DOHH2 (cell line): ENCODE results near the gene RPS8.
"Not testable (repeated sequence)": the region's sequence is repeated elsewhere in the genome, so short reads cannot be mapped to it uniquely, and the experiment has no call there.

Experiments used
- H3F3A ChIP-seq: fragments of 200-600 bp; sonication (generic), shearing (Covaris generic); 2 replicates; pipeline ENCODE4 v1.6.0; 2016; ENCODE audit warnings: antibody characterized with exemption, mild to moderate bottlenecking; ENCODE audit not compliant: control insufficient read depth, insufficient read depth
- H3K27ac ChIP-seq: fragments of 200-600 bp; sonication (generic); 2 replicates; pipeline ENCODE4 v1.5.1; 2014; ENCODE audit warnings: low read depth, mild to moderate bottlenecking, low read length, moderate library complexity
- H3K27me3 ChIP-seq: fragments of 200-600 bp; sonication (generic); 2 replicates; pipeline ENCODE4 v1.6.1; 2014; ENCODE audit warnings: mild to moderate bottlenecking, low read length, mixed read lengths; ENCODE audit not compliant: control insufficient read depth
- H3K36me3 ChIP-seq: fragments of 200-600 bp; sonication (generic); 2 replicates; pipeline ENCODE4 v1.6.1; 2014; ENCODE audit warnings: mild to moderate bottlenecking, low read length, moderate library complexity, mixed read lengths; ENCODE audit not compliant: control insufficient read depth
- H3K4me1 ChIP-seq: fragments of 200-600 bp; sonication (generic); 2 replicates; pipeline ENCODE4 v1.6.1; 2014; ENCODE audit warnings: mild to moderate bottlenecking, low read length, mixed read lengths; ENCODE audit not compliant: control insufficient read depth
- H3K4me2 ChIP-seq: fragments of 200-600 bp; sonication (generic); 2 replicates; pipeline ENCODE4 v1.6.0; 2014; ENCODE audit warnings: mild to moderate bottlenecking, low read length, moderate library complexity
- H3K4me3 ChIP-seq: fragments of 200-600 bp; sonication (generic); 2 replicates; pipeline ENCODE4 v1.5.1; 2014; ENCODE audit warnings: mild to moderate bottlenecking, low read length, mixed read lengths
- H3K79me2 ChIP-seq: fragments of 200-600 bp; sonication (generic); 2 replicates; pipeline ENCODE4 v1.6.1; 2014; ENCODE audit warnings: mild to moderate bottlenecking, low read length, mixed read lengths; ENCODE audit not compliant: control insufficient read depth
- H3K9me2 ChIP-seq: fragments of 200-600 bp; sonication (generic); replicated peaks from 2 replicates; pipeline ENCODE4 v1.6.1; 2014; ENCODE audit warnings: mild to moderate bottlenecking, low read length, mixed read lengths; ENCODE audit not compliant: control insufficient read depth
- H3K9me3 ChIP-seq: fragments of 200-600 bp; sonication (generic); 2 replicates; pipeline ENCODE4 v1.6.1; 2014; ENCODE audit warnings: antibody characterized with exemption, low read length, mixed read lengths; ENCODE audit not compliant: control insufficient read depth, insufficient read depth
- H4K20me1 ChIP-seq: fragments of 200-600 bp; sonication (generic); 2 replicates; pipeline ENCODE4 v1.6.0; 2014; ENCODE audit warnings: low read depth, mild to moderate bottlenecking, antibody characterized with exemption, low read length, moderate library complexity; ENCODE audit not compliant: control insufficient read depth, insufficient read depth
- CTCF ChIP-seq: fragments of 200-600 bp; sonication (generic); IDR thresholded peaks from one replicate; pipeline ENCODE4 v1.5.1; 2014; ENCODE audit warnings: antibody characterized with exemption, mild to moderate bottlenecking, low read depth, low read length; ENCODE audit not compliant: poor library complexity, severe bottlenecking
- EZH2phosphoT487 ChIP-seq: fragments of 200-600 bp; sonication (generic); IDR thresholded peaks from 2 replicates; pipeline ENCODE4 v1.6.1; 2017; ENCODE audit warnings: borderline replicate concordance, mild to moderate bottlenecking, antibody characterized with exemption, low read length, moderate library complexity, mixed read lengths

The RPS8 gene

GRCh38 chr1:44822981-44823451 is 47.7 kb downstream of the RPS8 start:
- peaks cover 10% of the 10 kb centered on the region for H3F3A ChIP-seq
- H3K36me3 ChIP-seq: no peaks in the 10 kb centered on the region
- no peaks in the 10 kb centered on the region for H4K20me1 ChIP-seq
- H3K9me3 ChIP-seq: no peaks in the 10 kb centered on the region
- no peak overlapping the region for H3K4me3 ChIP-seq
- no peaks in the 10 kb centered on the region; the same call in 1 of the 2 replicates for H3K27me3 ChIP-seq
- H3K4me1 ChIP-seq: peaks cover 23% of the 10 kb centered on the region
- no peak overlapping the region for H3K27ac ChIP-seq
- H3K79me2 ChIP-seq: no peaks in the 10 kb centered on the region
- H3K4me2 ChIP-seq: no peak overlapping the region
- no peak for TF ChIP-seq EZH2phosphoT487
- TF ChIP-seq CTCF: no peak
- H3K9me2 ChIP-seq: no peaks in the 10 kb centered on the region

GRCh38 chr1:44824392-44824791 is 49.1 kb downstream of the RPS8 start:
- H3K27ac ChIP-seq, H3K4me2 ChIP-seq, H3K9me3 ChIP-seq, H3K9me2 ChIP-seq, H3K36me3 ChIP-seq, H4K20me1 ChIP-seq, H3K27me3 ChIP-seq, H3K79me2 ChIP-seq, H3F3A ChIP-seq, H3K4me3 ChIP-seq: not testable (repeated sequence)
- H3K4me1 ChIP-seq: peaks cover 16% of the 10 kb centered on the region

- TF ChIP-seq EZH2phosphoT487 (no peak), CTCF (no peak)
- Histone ChIP-seq H3K27ac (no peak overlapping the region), H3F3A (peaks cover 2% of the 10 kb centered on the region; the same call in 1 of the 2 replicates), H4K20me1 (no peaks in the 10 kb centered on the region), H3K4me3 (no peak overlapping the region), H3K9me3 (no peaks in the 10 kb centered on the region), H3K4me1 (no peaks in the 10 kb centered on the region), H3K9me2 (no peaks in the 10 kb centered on the region), H3K4me2 (no peak overlapping the region), H3K36me3 (no peaks in the 10 kb centered on the region), H3K79me2 (no peaks in the 10 kb centered on the region), H3K27me3 (no peaks in the 10 kb centered on the region; the same call in 1 of the 2 replicates)
These were observed 51.2 kb downstream of the RPS8 start for GRCh38 chr1:44826375-44827196.
